ENCODE results near the gene CCL25. TPM values are rescaled to one million over a fixed set of nuclear protein-coding genes. Genes with fewer than 3 reads are reported as not detected.

The CCL25 gene
- total and polyA plus RNA-seq, 2 donors (not counting 3 experiments of a cell fraction or from before 2014, with no cell fraction given): not detected

DNA sequence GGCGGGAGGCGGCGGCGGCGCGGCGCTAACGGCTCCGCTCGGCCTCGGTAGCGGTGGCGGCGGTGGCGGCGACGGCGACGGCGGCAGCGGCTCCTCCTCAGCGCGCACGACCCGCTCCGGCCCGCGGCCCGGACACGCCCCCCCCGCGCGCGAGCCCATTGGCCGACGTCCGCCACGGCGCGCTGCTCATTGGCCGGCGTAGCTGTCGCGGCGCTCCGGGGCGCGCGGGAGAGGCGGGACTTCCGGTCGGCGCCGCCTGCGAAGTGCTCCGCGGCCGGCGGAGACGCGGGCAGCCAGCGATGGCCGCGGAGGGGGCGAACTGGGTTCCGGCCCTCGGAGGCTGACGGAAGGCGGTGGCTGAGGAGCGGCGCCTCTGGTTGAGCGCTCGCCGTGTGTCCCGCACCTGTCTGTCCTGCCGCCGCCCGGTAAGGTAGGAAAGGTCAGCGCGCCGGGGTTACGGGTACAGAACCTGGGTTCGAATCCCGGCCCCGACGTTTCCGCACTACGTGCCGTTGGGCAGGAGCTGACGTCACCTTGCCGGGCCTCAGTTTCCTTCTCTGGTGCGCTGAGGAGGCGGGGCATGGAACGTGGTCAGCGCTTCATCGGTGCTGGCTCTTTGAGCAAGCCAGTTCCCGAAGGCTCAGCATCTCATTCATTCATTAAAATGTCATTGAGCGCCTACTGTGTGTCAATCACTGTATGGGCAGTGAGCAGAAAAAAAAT lies 46.9 kb upstream of the CCL25 start, which contains the start of gene ELAVL1:
Gene ELAVL1 (minus strand): TSS at position 108 of the 723 bp plus-strand sequence. CDS start 13,826 bp downstream, outside the sequence.
- Histone ChIP-seq H3K9ac (replicated peaks; ENCODE audit: extremely low read depth, insufficient read depth, low read length) (peak within 1 kb of the TSS; percentile 77), H3K36me3 (ENCODE audit: control insufficient read depth in 2 of 2, extremely low read depth in 1 of 2, insufficient read depth in 2 of 2, low read length in 2 of 2) (no peaks in the 10 kb centered on the region), H3K4me2 (ENCODE audit: insufficient read depth, low read length) (peak within 1 kb of the TSS; percentile 88), H4K20me1 (replicated peaks; ENCODE audit: control insufficient read depth, extremely low read depth, insufficient read depth, low read length) (peaks cover 13% of the 10 kb centered on the region), H3K4me1 (ENCODE audit: control insufficient read depth, extremely low read depth, insufficient read depth, low read length) (peaks cover 22% of the 10 kb centered on the region), H3K9me3 (replicated peaks; ENCODE audit: control insufficient read depth, insufficient read depth, low read length) (no peaks in the 10 kb centered on the region), H3K27me3 (ENCODE audit: control insufficient read depth in 2 of 2, insufficient read depth in 2 of 2, low read length in 2 of 2) (no peaks in the 10 kb centered on the region), H2AFZ (ENCODE audit: low read depth, low read length) (peak within 1 kb of the TSS; percentile 72), H3K9me1 (replicated peaks; ENCODE audit: control insufficient read depth, extremely low read depth, insufficient read depth, low read length) (no peaks in the 10 kb centered on the region), H3K4me3 (replicated peaks in 1 of 3; ENCODE audit: insufficient read depth in 1 of 3, low read depth in 1 of 3, low read length in 3 of 3) (peak within 1 kb of the TSS; percentile 81 to 96 (median 84)), H3K79me2 (ENCODE audit: control insufficient read depth, insufficient read depth, low read length) (peaks cover 46% of the 10 kb centered on the region), H3K27ac (ENCODE audit: insufficient read depth, low read depth, low read length) (peak within 1 kb of the TSS; percentile 53)
- intact Hi-C loops (cut with micrococcal nuclease) (no loop called here), dilution Hi-C loops (cut with MboI; ENCODE audit: extremely low pct_ligation_motif_present, low sequenced_read_pairs) (no loop called here)
- ChIA-PET CTCF (interaction anchor here (1.8 to 6.3 kb wide), 3 partner anchors 35 to 153 kb away, joined by 5 to 62 read pairs (median 12); partner anchors contain the start of gene TIMM44), POLR2A (interaction anchor here (0.6 to 1.4 kb wide), 3 partner anchors 9 to 439 kb away, joined by 4 to 13 read pairs (median 4); partner anchors contain the start of gene TIMM44)
- TF ChIP-seq POLR2AphosphoS5 (IDR thresholded peaks at IDR 0.05; ENCODE audit: insufficient read depth, low read depth, low read length) (peak; percentile 75), POLR2A (IDR thresholded peaks at IDR 0.05; ENCODE audit: low read depth, low read length) (peak; percentile 67), MAX (IDR thresholded peaks at IDR 0.05; ENCODE audit: insufficient read depth, insufficient read length) (no peak), MYC (IDR thresholded peaks at IDR 0.05; ENCODE audit: low read depth, low read length) (no peak), EZH2 (IDR thresholded peaks at IDR 0.05; ENCODE audit: borderline replicate concordance, low read depth, low read length, severe bottlenecking) (no peak), JUN (IDR thresholded peaks at IDR 0.05; ENCODE audit: borderline replicate concordance, insufficient read depth, insufficient read length, low read depth) (no peak), FOS (IDR thresholded peaks at IDR 0.05; ENCODE audit: borderline replicate concordance, insufficient read depth, low read length) (no peak), CTCF (IDR thresholded peaks at IDR 0.05; ENCODE audit: extremely low read depth in 1 of 2, insufficient read depth in 1 of 2, low read depth in 1 of 2, low read length in 2 of 2) (no peak)
- BruUV-seq (replicated peaks): TSS peak; percentile 75
- FAIRE-seq (peak; percentile 66), DNase-seq (ENCODE audit: low read depth, low spot score) (peak; percentile 88)

All from endothelial cell of umbilical vein (primary cell).